ENCODE results near the gene LPP. TPM values are rescaled to one million over a fixed set of nuclear protein-coding genes. Genes with fewer than 3 reads are reported as not detected.

LPP gene
- total and polyA plus RNA-seq, 10 of the 15 experiments (the other 5 are each of a cell fraction or from before 2014, with no cell fraction given) = under 0.01 to 0.62 (median 0.03) TPM

GRCh38 chr3:188400494-188401243 lies 246.7 kb downstream of the LPP start:
- no peak overlapping the region for H3K4me2 ChIP-seq (ENCODE audit: control insufficient read depth, insufficient read depth)
- H3K9ac ChIP-seq (ENCODE audit: control insufficient read depth, insufficient read depth, low read length) = no peak overlapping the region
- no TSS peak for BruUV-seq (replicated peaks)
- ATAC-seq (peak; percentile 88), FAIRE-seq (no peak), DNase-seq (ENCODE audit: low read depth, low spot score) (peak; percentile 68)
- no peaks in the 10 kb centered on the region; the same call in 1 of the 3 replicates for H3K9me3 ChIP-seq (replicated peaks; ENCODE audit: control insufficient read depth, insufficient read depth, low read length)
- ChIA-PET RAD21 (ENCODE audit: unreplicated experiment) (no interaction called here), POLR2A (no interaction called here), CTCF (interaction anchor here (2.3 kb wide), 1 partner anchor 660 kb away, joined by 9 read pairs; no protein-coding TSS in a partner anchor), SMC1A (ENCODE audit: uncharacterized antibody, unreplicated experiment) (interaction anchor here (0.6 kb wide), 1 partner anchor 124 kb away, joined by 4 read pairs; no protein-coding TSS in a partner anchor)
- H3K36me3 ChIP-seq (ENCODE audit: control insufficient read depth in 2 of 2, insufficient read depth in 2 of 2, low read length in 1 of 2) = no peaks in the 10 kb centered on the region
- WGBS (ENCODE audit: insufficient coverage, insufficient replicate concordance, low lambda C conversion rate, missing lambda C conversion rate) = 0% methylated on average over 2 of the region's 2 CpGs
- in situ Hi-C loops (cut with MboI) = no loop called here
- H3K27ac ChIP-seq (ENCODE audit: control insufficient read depth, insufficient read depth) = no peak overlapping the region
- TF ChIP-seq GABPA (IDR thresholded peaks at IDR 0.05; ENCODE audit: low read depth) (no peak), CEBPZ (IDR thresholded peaks at IDR 0.05; ENCODE audit: low read depth, low read length) (no peak), RAD21 (IDR thresholded peaks at IDR 0.05; ENCODE audit: insufficient read depth, low read depth, low read length) (no peak), IKZF2 (IDR thresholded peaks at IDR 0.05) (peak; percentile 17 to 21; a peak in 1 of 4 replicates), ATF2 (IDR thresholded peaks at IDR 0.05; ENCODE audit: low read length) (0 out of 2 replicates have a peak, but pooled peaks have one; percentile 40), RUNX3 (IDR thresholded peaks at IDR 0.05; ENCODE audit: low read length) (0 out of 2 replicates have a peak, but pooled peaks have one; percentile 7), RBBP5 (conservative IDR thresholded peaks at IDR 0.05) (no peak), SPI1 (IDR thresholded peaks at IDR 0.05; ENCODE audit: borderline replicate concordance, insufficient read depth, low read depth, low read length) (peak; percentile 32; the same call in 1 of the 2 replicates), ZBED1 (IDR thresholded peaks at IDR 0.05; ENCODE audit: borderline replicate concordance) (no peak), TCF3 (IDR thresholded peaks at IDR 0.05; ENCODE audit: borderline replicate concordance, insufficient read depth, low read depth, low read length) (no peak), ETV6 (conservative IDR thresholded peaks at IDR 0.05 in 1 of 2, IDR thresholded peaks at IDR 0.05 in 1 of 2; ENCODE audit: borderline replicate concordance in 1 of 2, low read depth in 1 of 2) (0 out of 4 replicates have a peak, but pooled peaks of 1 of the 2 experiments have one; percentile 27), NKRF (conservative IDR thresholded peaks at IDR 0.05) (no peak), FOS (IDR thresholded peaks at IDR 0.05; ENCODE audit: borderline replicate concordance, extremely low read depth, insufficient read length) (no peak)
- H3K79me2 ChIP-seq (ENCODE audit: control insufficient read depth, insufficient read depth, low read length) = no peaks in the 10 kb centered on the region
- intact Hi-C loops (cut with micrococcal nuclease; ENCODE audit: unreplicated experiment) = loop anchor here (5.0 kb wide), 1 partner anchor 47 kb away; no protein-coding TSS in a partner anchor
- H2AFZ ChIP-seq (ENCODE audit: control insufficient read depth, low read depth, low read length) = no peak overlapping the region
- peaks cover 15% of the 10 kb centered on the region for H3K4me1 ChIP-seq (ENCODE audit: control insufficient read depth, insufficient read depth, low read length)
- H3K4me3 ChIP-seq = no peak overlapping the region
- H4K20me1 ChIP-seq (ENCODE audit: control insufficient read depth, insufficient read depth) = no peaks in the 10 kb centered on the region
- H3K27me3 ChIP-seq (replicated peaks in 1 of 2; ENCODE audit: control insufficient read depth in 2 of 2, insufficient read depth in 2 of 2, low read length in 1 of 2) = peaks cover 0 to 1% of the 10 kb centered on the region in 2 experiments; a peak in 3 of 4 replicates

Measured in GM12878 (cell line).